NCI-H2107 treated with DMSO at 0.1 percent for 48 hours (cell line): ENCODE data around the gene CRY2.
"Not testable (repeated sequence)": the region's sequence is repeated elsewhere in the genome, so short reads cannot be mapped to it uniquely, and the experiment has no call there.

Source experiments
- DNase-seq: peaks from one replicate; lab custom pipeline; 2025; ENCODE audit not compliant: unreplicated experiment; lab: John Stamatoyannopoulos, UW

Gene CRY2

DNA sequence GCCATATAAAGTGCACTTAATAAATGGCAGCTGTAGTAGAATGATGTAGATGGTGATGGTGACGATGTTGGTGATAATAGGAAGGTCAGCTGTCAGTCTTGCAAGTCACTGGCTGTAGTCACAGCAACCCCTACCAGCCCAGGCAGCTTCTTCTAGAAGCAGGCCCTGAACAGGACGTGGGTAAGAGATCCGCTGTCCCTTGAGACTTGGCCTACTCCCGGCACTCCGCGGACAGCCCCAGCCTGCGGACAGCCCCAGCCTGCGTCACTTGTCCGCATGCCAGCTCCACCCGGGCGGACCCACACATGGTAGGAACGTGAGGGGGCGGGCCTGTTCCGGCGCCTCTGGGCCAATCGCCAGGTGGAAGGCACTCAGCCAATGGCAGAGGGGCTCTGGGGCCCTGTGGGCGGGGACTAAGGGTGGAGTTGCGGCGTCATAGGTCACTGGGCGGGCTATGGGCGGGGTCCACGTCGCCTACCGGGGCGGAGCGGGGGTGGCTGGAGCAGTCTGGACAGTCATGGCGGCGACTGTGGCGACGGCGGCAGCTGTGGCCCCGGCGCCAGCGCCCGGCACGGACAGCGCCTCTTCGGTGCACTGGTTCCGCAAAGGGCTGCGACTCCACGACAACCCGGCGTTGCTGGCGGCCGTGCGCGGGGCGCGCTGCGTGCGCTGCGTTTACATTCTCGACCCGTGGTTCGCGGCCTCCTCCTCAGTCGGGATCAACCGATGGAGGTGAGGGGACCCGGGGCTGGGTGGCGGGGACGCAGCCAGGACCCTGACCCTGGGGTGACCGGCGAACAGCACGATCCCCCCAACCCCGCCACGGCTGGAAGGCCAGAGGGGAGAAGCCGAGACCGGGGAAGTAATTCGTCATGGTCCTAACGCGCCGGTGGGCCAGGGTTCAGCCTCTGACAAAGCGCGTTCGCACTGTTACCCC lies at the start of gene CRY2:
TSS of gene CRY2 (plus strand) at position 502 of the 937 bp plus-strand sequence. CDS start at position 518, 16 bp downstream.
- peak; percentile 72 for DNase-seq

DNA sequence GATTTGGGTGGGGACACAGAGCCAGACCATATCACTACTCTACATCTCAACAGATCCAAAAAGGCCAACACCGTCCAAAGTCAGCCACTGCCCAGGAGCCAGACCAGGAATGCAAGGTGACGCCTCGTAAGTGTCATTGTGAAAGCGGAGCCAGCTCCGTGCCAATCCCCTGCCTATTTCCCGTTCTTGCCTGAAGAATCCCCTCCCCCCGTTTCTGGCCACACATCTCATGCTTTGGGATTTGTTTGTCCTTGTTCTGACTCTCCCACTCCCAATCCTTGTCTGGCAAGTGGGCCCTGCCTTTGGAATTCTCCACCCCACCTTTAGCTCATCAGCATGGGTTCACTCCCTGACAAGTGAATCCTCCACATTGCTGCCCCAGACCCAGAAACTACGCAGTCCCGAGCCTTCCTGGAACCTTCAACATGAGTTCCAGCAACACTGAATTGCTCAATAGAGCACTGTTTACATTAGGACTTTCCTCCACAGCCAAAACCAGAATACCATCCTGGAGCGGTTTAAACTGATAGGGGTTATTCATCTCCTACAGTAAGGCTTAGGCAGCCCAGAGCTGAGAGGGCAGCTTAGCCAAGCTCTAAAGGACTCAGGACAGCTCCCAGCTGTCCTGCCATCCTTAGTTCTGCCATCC lies 48.4 kb upstream of the CRY2 start:
- no peak for DNase-seq

DNA sequence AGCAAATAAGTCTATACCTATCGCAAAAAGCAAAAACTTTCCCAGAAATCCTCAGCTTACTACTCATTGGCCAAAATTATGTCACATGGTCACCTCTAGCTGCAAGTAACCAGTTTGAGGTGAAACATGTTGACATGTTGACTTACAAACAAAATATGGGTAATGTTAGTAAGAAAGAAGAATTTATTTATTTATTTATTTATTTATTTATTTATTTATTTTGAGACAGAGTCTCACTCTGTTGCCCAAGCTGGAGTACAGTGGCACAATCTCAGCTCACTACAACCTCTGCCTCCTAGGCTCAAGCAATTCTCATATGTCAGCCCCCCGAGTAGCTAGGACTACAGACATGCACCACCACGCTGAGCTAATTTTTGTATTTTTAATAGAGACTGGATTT lies 47.7 kb upstream of the CRY2 start:
- no peak for DNase-seq

DNA sequence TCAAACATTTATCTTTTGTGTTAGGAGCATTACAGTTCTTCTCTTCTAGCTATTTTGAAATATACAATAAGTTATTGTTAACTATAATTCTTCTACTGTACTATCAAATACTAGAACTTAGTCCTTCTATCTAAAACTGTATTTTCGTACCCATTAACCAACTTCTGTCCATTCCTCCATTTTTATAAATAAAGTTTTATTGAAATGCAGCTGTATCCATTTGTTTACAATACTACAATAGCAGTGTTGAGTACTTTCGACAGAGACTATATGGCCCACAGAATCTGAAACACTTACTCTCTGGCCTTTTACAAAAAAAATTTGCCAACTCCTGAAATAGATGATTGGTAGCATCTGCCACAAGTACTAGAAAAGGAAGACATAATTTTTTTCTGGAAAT lies 47.0 kb upstream of the CRY2 start:
- DNase-seq: no peak

DNA sequence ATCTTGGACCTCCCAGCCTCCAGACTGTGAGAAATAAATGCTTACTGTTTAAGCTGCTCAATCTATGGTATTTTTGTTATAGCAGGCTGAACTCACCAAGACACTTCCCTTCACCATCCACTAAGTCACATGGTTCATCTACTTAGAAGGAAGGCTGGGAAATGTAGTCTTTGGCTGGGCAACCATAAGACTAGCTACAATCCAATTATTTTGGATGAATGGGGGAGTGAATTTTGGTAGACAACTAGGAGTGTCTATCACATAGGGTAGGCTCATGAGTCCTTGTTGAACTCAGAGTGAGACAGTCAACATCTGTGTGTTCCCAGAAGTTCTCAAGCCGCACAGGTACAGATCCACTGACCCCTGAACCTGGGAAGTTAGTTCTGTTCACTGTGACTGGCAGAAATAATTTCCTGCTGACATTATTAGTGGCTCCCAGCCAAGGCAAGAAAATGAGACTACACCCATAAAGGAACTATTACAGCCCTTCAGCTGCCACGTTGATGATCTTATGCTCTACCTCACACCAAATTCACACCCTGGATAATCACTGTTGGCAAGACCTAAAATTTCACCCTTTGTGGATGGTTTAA lies 45.5 kb upstream of the CRY2 start:
- DNase-seq: no peak

DNA sequence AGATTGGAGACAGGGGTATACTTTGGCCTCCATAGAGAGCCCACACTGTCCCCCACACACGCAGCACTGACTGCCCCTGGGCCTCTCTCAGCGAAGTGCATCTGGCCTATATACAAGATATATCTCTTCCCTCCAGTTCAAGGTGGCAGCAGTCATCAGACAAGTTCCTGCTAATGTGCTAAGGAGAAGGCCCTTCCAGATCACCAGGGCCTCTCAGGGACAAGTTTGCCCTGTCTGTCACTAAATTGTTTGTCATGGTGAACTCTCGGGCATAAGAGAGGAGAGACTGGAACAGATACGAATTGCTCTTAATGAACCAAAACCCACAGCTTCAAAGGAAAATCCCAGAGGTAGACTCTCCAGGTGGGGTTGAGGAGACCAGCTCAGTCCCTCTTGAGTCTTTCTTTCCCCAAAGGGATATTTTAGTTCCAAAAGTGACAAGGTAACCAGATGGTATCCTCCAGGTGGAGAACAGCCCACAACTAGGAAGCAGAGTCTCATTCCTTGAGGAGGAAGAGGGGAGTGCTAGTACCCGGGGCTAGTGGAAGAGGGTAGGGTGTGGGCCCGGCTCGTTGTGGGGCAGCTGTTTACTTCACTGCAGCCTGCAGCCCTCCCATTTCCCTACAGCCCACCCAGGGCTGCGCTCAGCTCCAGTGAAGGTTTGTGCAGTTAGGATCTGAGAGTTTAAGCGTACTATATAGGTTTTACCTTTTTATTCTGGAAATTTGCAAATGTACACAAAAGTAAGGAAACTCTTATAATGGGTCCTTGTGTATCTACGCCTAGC lies 44.6 kb upstream of the CRY2 start:
- DNase-seq: no peak

DNA sequence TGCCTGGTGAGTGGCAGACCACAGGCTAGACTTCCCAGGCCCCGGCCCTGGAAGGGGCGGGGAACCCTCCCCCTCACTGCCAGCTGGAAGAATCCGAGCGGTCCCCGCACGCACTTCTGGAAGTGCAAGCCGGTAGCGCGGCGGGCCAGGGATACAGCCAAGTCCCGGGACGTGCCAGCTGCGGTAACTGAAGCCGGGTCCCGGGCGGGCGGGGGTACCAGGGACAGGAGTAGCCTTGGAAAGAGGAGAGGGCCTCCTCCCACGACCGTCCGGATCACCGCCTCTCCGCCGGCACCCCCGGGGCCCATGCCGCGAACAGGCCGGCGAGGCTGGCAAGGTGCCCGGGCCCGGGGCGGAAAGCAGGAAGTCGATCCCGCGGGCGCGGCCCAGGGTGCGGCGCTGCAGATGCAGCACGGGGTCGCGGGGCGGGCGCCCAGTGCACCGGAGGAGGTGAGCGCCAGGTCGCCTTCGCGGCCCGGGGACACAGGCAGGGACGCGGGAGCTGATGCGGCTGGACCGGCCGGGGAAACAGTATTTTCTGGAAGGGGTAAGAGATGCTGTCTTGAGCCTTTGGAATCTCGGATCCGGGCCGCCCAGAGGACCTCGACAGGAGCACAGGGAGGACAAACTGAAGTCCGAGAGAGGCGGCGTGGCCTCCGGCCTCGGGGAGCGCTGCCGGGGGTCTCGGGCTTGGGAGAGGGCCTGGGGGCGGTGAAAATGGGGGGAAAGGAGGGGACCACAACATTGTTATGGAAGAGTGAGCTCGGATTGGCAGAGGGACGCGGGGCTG lies 43.1 kb upstream of the CRY2 start:
- DNase-seq: no peak

DNA sequence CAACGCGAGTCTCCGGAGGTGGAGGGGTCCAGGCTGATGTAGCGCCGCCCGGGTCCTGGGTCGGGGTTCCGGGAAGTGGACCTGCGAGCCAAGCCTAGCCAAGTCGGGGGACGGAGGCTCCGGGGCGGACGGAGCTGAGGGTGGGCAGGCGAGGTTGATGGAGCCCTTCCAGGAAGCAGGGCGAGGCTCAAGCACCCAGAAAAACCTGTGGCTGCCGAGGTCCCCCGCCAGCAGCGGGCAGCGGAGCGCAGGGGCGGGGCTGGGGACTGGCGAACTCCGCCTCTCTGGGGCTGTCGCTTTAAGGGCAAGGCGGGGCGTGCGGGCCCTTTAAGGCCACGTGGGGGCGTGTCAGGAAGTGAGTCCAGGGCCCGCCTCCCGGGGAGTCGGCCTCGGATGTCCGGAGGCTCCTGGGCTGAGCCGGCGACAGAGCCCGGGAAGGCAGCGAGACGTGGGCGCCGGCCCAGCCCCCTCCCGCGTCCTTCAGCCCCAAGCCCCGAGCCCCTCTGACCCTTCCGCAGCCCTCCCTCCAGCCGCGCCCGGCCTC lies 42.4 kb upstream of the CRY2 start, which contains the start of gene SLC35C1:
TSS of gene SLC35C1 (plus strand) at position 389 of the 544 bp plus-strand sequence. CDS start 653 bp downstream, outside the sequence.
- peak; percentile 74 for DNase-seq

DNA sequence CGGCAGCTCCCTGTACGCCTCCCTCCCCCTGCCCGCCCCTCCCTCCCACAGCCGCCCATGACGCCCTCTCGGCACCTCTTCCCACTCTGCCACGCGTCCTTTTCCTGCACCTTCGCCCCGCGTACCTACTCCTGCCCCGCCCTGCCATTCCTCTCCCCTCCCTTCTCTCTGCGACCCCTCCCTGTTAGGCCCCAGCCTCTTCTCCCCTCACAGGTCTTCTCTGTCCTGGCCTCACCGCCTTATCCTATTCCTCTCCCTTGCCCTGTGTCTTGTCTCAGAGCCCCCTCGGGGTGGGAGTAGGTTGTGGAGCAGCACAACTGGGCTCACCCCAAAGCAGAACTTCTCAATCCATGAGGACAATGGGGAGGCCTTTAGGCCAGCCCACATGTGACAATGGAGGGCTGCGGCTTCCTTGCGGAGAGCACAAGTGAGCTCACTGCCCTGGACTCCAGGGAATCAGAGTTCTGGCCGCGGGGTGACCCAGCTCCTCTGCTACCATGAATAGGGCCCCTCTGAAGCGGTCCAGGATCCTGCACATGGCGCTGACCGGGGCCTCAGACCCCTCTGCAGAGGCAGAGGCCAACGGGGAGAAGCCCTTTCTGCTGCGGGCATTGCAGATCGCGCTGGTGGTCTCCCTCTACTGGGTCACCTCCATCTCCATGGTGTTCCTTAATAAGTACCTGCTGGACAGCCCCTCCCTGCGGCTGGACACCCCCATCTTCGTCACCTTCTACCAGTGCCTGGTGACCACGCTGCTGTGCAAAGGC lies 41.8 kb upstream of the CRY2 start:
- DNase-seq: no peak

DNA sequence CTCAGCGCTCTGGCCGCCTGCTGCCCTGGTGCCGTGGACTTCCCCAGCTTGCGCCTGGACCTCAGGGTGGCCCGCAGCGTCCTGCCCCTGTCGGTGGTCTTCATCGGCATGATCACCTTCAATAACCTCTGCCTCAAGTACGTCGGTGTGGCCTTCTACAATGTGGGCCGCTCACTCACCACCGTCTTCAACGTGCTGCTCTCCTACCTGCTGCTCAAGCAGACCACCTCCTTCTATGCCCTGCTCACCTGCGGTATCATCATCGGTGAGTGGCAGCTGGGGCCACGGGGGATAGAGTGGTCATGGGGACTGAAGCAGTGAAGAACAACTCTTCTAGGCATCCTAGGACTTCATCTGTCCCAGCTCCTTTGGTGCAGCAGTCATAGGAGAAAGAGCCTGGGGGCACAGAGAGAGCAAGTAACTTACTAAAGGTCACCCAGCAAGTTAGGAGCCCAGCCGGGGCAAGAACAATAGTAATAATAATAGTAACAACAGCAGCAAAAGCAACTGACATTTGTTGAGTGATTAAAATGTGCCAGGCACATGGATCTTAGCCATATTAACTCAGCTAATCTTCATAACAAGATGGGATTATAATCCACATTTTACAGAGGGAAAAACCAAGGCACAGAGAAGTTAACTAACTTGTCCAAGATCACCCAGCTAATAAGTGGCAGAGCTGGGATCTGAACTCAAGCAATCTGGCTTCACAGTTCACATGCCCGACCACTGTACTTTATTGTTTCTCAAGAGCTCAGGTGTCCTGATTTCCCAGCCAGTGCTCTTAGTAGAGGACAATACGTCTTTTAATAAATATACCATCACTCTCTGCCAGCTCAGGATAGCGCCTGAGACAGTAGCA lies 41.0 kb upstream of the CRY2 start:
- no peak for DNase-seq

DNA sequence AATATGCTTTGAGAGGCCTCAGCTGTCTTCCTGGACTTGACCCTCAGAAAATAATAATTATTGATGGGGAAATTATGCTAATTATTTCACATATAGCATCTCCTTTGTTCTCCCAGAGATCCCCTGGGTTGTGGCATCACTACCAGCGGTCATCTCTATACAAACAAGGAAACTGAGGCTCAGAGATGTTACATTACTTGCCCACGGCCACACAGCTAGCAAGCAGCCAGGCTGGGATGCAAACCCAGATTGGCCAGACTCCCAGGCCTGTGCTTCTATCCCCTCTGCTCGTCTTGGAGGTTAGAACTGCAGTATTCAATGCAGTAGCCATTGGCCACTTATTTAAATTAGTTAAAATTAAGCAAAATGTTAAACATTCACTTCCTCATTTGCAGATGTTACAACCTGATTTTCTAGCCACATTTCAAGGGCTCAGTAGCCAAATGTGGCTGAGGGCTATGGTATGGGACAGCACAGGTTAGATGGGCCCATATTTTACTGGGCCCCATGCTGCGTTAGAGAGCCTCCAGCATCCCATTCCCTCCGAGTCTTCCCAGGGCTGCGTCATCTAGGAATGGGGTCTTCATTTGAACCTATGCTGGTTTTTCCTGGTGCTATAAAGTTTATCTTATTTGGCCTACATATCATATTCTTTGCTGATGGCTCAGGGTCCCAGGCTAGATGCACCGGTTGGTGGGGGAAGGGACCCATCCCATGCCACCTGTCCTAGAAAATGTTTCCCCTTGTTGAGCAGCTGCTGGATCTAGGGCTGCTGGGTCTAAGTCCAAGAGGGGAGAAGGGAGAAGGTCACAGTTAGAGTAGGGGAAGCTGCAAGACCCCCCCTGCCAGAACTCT lies 40.1 kb upstream of the CRY2 start:
- DNase-seq: no peak

DNA sequence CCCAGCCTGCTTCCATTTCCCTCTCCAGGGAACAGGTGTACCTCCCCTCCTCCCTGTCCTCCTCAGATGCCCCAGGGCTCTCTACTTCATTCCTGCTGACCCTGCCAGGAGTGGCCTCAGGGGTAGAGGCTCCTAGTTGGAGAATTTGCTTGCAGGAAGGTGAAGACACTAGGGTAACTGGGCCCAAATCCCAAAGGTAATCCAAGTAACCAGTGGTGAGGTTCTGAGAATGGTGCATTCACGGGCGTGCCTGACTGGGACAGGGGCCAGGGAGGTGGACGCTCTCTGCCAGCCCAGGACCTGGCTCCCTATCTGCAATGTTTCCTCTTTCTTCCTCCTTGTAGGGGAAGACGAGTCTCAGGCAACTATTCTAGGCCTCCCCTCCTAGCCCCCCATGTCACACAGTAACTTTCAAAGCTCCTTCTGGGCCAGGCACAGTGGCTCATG lies 39.5 kb upstream of the CRY2 start:
- no peak for DNase-seq

DNA sequence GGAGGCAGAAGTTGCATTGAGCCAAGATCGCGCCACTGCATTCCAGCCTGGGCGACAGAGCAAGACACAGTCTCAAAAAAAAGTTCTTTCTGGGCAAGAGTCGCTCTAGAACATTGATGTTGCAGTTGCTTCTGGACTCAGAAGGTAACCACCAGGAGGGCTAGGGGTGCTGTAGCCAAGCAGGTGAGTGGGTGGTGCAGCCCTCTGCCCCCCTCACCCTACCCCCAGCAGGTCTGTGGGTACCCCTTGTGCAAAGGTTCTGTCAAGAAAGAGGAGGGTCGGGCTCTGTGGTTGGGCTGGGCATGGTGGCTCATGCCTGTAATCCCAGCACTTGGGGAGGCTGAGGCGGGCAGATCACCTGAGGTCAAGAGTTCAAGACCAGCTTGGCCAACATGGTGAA lies 38.8 kb upstream of the CRY2 start:
- DNase-seq: not testable (repeated sequence)

DNA sequence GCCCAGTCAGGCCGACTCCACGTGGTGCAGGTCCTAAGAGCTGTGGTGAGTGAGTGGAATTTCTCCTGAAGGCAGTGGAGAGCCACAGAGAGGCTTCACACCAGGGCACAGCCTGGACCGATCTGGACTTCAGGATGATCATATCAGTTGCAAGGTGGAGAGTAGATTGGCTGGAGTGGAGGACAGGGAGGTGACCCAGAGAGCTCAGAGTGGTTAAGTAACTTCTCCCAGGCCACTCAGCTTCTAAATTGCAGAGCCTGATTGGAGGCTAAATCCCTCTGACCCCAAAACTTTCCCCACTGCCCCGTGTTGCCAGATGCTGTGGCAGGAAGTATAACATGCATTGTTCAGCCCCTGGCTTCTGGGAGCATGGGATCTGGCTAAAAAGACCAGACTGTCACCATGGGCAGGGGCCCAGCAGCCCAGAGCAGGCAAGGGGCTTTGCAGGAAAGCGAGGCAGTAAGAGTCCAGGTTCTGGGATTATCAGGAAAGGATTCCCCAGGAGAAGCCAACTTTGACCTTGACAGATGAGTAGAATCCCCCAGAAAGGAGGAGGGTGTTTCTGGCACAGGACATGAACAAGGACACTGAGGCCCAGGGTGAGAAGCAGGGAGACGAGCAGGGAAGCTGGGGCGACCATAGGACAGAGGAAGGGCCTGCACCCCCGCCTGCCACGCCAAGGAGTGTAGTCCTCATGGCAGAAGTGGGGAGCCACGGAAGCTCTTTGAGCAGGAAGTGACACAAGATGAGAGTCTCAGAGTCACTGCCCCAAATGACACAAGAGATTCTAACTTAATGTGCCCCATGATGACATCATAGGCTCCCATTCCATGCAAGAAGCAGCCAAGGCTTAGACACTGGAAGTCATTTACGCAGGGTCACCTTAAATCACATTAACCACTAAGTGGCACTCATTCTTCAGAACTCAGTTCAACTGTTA lies 37.5 kb upstream of the CRY2 start:
- DNase-seq: no peak

DNA sequence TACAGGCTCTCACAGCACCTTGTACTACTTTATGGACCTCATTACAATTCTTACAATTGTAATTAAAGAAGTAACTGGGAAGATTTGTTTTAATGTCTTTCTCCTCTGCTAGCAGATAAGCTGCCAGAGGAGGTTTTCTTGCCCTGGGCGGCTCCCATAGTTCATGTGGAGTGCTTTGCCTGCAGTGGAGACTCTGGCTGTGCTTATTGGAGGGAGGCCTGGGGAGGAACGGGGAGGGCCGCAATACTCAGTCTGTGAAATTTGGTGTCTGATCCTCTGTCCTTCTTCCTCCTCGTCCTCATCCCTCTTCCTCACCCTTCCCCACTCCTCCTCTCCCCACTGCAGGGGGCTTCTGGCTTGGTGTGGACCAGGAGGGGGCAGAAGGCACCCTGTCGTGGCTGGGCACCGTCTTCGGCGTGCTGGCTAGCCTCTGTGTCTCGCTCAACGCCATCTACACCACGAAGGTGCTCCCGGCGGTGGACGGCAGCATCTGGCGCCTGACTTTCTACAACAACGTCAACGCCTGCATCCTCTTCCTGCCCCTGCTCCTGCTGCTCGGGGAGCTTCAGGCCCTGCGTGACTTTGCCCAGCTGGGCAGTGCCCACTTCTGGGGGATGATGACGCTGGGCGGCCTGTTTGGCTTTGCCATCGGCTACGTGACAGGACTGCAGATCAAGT lies 36.7 kb upstream of the CRY2 start:
- DNase-seq: no peak

DNA sequence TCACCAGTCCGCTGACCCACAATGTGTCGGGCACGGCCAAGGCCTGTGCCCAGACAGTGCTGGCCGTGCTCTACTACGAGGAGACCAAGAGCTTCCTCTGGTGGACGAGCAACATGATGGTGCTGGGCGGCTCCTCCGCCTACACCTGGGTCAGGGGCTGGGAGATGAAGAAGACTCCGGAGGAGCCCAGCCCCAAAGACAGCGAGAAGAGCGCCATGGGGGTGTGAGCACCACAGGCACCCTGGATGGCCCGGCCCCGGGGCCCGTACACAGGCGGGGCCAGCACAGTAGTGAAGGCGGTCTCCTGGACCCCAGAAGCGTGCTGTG lies 36.2 kb upstream of the CRY2 start:
- DNase-seq: no peak
